ENCODE measurements around the gene H2AZ2.

GRCh38 chr7:44783407-44783806 lies 64.5 kb downstream of the H2AZ2 start:
- TF ChIP-seq POLR2AphosphoS5 (IDR thresholded peaks at IDR 0.05; ENCODE audit: low read depth, low read length) (no peak), POLR2A (IDR thresholded peaks at IDR 0.05; ENCODE audit: low read depth, low read length) (no peak), TAF1 (IDR thresholded peaks at IDR 0.05; ENCODE audit: borderline replicate concordance, low read depth, low read length) (no peak)

All from GM12892 (cell line).